Measurements from ENCODE around the gene KRT5. TPM values are rescaled to one million over a fixed set of nuclear protein-coding genes. Genes with fewer than 3 reads are reported as not detected.

KRT5 gene
- 2.7 and 14.9 TPM in 2 replicates for total RNA-seq

GRCh38 chr12:52519826-52520662 lies at the start of gene KRT5:
KRT5 (minus strand) TSS chr12:52520394; CDS start chr12:52520296, 98 bp downstream.

GRCh38 chr12:52552681-52553195 lies 32.5 kb upstream of the KRT5 start, which contains the start of gene KRT71:
KRT71 (minus strand) TSS chr12:52553145; CDS start chr12:52553077, 68 bp downstream.

GRCh38 chr12:52493172-52493571 lies 27.0 kb downstream of the KRT5 start, which contains the start of gene KRT6A:
KRT6A (minus strand) TSS chr12:52493257; CDS start chr12:52493188, 69 bp downstream.

GRCh38 chr12:52473768-52474167 lies 46.4 kb downstream of the KRT5 start, which contains the start of gene KRT6C:
KRT6C (minus strand) TSS chr12:52473805; CDS start chr12:52473737, 68 bp downstream.

Other genes starting within 250 kb of the KRT5 start
- gene KRT86, start 245.7 kb downstream of the KRT5 start, total RNA-seq: not detected in 2 replicates
- under 0.01 TPM in 1 of 2 replicates, not detected in the other for gene KRT81, start 228.9 kb downstream of the KRT5 start, total RNA-seq
- not detected in 2 replicates for gene KRT83, start 199.0 kb downstream of the KRT5 start, total RNA-seq
- not detected in 2 replicates for gene KRT85, start 152.9 kb downstream of the KRT5 start, total RNA-seq
- gene KRT84, start 134.7 kb downstream of the KRT5 start, total RNA-seq: not detected in 2 replicates
- not detected in 2 replicates for gene KRT82, start 114.1 kb downstream of the KRT5 start, total RNA-seq
- not detected in 2 replicates for gene KRT75, start 86.0 kb downstream of the KRT5 start, total RNA-seq
- gene KRT6B, start 68.2 kb downstream of the KRT5 start, total RNA-seq: 0.47 and 2.0 TPM in 2 replicates
- gene KRT6C, start 46.6 kb downstream of the KRT5 start, total RNA-seq: under 0.01 TPM in 1 of 2 replicates, not detected in the other
- 2.5 and 18.4 TPM in 2 replicates for gene KRT6A, start 27.1 kb downstream of the KRT5 start, total RNA-seq
- gene KRT71, start 32.8 kb upstream of the KRT5 start, total RNA-seq: not detected in 2 replicates
- not detected in 2 replicates for gene KRT74, start 53.4 kb upstream of the KRT5 start, total RNA-seq
- gene KRT72, start 81.1 kb upstream of the KRT5 start, total RNA-seq: not detected in 2 replicates
- not detected in 2 replicates for gene KRT73, start 98.2 kb upstream of the KRT5 start, total RNA-seq
- not detected in 2 replicates for gene KRT2, start 131.8 kb upstream of the KRT5 start, total RNA-seq
- gene KRT1, start 160.0 kb upstream of the KRT5 start, total RNA-seq: not detected in 2 replicates
- gene KRT77, start 183.1 kb upstream of the KRT5 start, total RNA-seq: not detected in 2 replicates

Data from bronchial smooth muscle cell (primary cell).